Measurements from ENCODE around the gene IQUB.

The IQUB gene

GRCh38 chr7:123538189-123538714, 3.9 kb upstream of the IQUB start:
- ATAC-seq (ENCODE audit: insufficient read depth, low read depth) (no peak), DNase-seq (no peak)
- no peaks in the 10 kb centered on the region for H3K27me3 ChIP-seq (ENCODE audit: insufficient read depth, low read length, poor library complexity)
- no peaks in the 10 kb centered on the region for H3K79me2 ChIP-seq (ENCODE audit: insufficient read depth, low read length)
- TF ChIP-seq CTCF (IDR thresholded peaks at IDR 0.05; ENCODE audit: borderline replicate concordance, extremely low read depth, low read length, poor library complexity, severe bottlenecking) (no peak), EZH2 (IDR thresholded peaks at IDR 0.05; ENCODE audit: borderline replicate concordance, low read depth, low read length, severe bottlenecking) (no peak)
- no peak overlapping the region for H3K4me2 ChIP-seq (ENCODE audit: insufficient read depth, low read length)
- no peaks in the 10 kb centered on the region for H3K9me3 ChIP-seq (ENCODE audit: insufficient read depth, low read length, severe bottlenecking)
- no peak overlapping the region for H3K9ac ChIP-seq (ENCODE audit: low read depth, low read length)
- no peak overlapping the region for H2AFZ ChIP-seq (ENCODE audit: low read depth, low read length)
- no peak overlapping the region for H3K4me3 ChIP-seq (ENCODE audit: low read depth in 1 of 2, low read length in 2 of 2)
- H3K36me3 ChIP-seq (ENCODE audit: insufficient read depth, low read length), result peaks cover 2% of the 10 kb centered on the region; the same call in 1 of the 2 replicates
- no peak overlapping the region for H3K27ac ChIP-seq (ENCODE audit: low read length)
- H3K4me1 ChIP-seq (ENCODE audit: insufficient read depth, low read length), result peaks cover 17% of the 10 kb centered on the region
- H4K20me1 ChIP-seq (ENCODE audit: insufficient read depth, low read length), result no peaks in the 10 kb centered on the region

GRCh38 chr7:123537026-123537642, 2.7 kb upstream of the IQUB start:
- no peak for DNase-seq
- H3K27ac ChIP-seq (ENCODE audit: low read length), result no peak overlapping the region
- H3K27me3 ChIP-seq (ENCODE audit: insufficient read depth, low read length, poor library complexity), result no peaks in the 10 kb centered on the region

GRCh38 chr7:123535517-123535916, 1.1 kb upstream of the IQUB start:
- peak overlapping the region; percentile 56; the same call in 1 of the 2 replicates for H3K27ac ChIP-seq (ENCODE audit: low read length)
- peak overlapping the region; percentile 55 for H3K9ac ChIP-seq (ENCODE audit: low read depth, low read length)
- TF ChIP-seq EZH2 (IDR thresholded peaks at IDR 0.05; ENCODE audit: borderline replicate concordance, low read depth, low read length, severe bottlenecking) (no peak), CTCF (IDR thresholded peaks at IDR 0.05; ENCODE audit: borderline replicate concordance, extremely low read depth, low read length, poor library complexity, severe bottlenecking) (no peak)
- no peaks in the 10 kb centered on the region for H4K20me1 ChIP-seq (ENCODE audit: insufficient read depth, low read length)
- no peak for DNase-seq
- ATAC-seq (ENCODE audit: insufficient read depth, low read depth), result no peak
- H3K4me3 ChIP-seq (ENCODE audit: low read depth in 1 of 2, low read length in 2 of 2), result peak overlapping the region; percentile 33 to 70; a peak in 3 of 4 replicates
- peak overlapping the region; percentile 83 for H3K4me2 ChIP-seq (ENCODE audit: insufficient read depth, low read length)
- no peaks in the 10 kb centered on the region for H3K79me2 ChIP-seq (ENCODE audit: insufficient read depth, low read length)
- no peaks in the 10 kb centered on the region for H3K27me3 ChIP-seq (ENCODE audit: insufficient read depth, low read length, poor library complexity)
- 0 out of 2 replicates have a peak overlapping the region, but pooled peaks have one; percentile 81 for H2AFZ ChIP-seq (ENCODE audit: low read depth, low read length)
- H3K4me1 ChIP-seq (ENCODE audit: insufficient read depth, low read length), result peaks cover 17% of the 10 kb centered on the region
- no peaks in the 10 kb centered on the region for H3K36me3 ChIP-seq (ENCODE audit: insufficient read depth, low read length)
- no peaks in the 10 kb centered on the region for H3K9me3 ChIP-seq (ENCODE audit: insufficient read depth, low read length, severe bottlenecking)

More at GRCh38 chr7:123537026-123537642, 2.7 kb upstream of the IQUB start:
- no peak overlapping the region for H3K9ac ChIP-seq (ENCODE audit: low read depth, low read length)
- no peak for ATAC-seq (ENCODE audit: insufficient read depth, low read depth)
- H3K4me1 ChIP-seq (ENCODE audit: insufficient read depth, low read length), result peaks cover 17% of the 10 kb centered on the region
- no peaks in the 10 kb centered on the region for H3K9me3 ChIP-seq (ENCODE audit: insufficient read depth, low read length, severe bottlenecking)
- H3K79me2 ChIP-seq (ENCODE audit: insufficient read depth, low read length), result no peaks in the 10 kb centered on the region
- H2AFZ ChIP-seq (ENCODE audit: low read depth, low read length), result no peak overlapping the region
- H3K36me3 ChIP-seq (ENCODE audit: insufficient read depth, low read length), result no peaks in the 10 kb centered on the region; the same call in 1 of the 2 replicates
- no peaks in the 10 kb centered on the region for H4K20me1 ChIP-seq (ENCODE audit: insufficient read depth, low read length)
- peak; percentile 48 for TF ChIP-seq CTCF (IDR thresholded peaks at IDR 0.05; ENCODE audit: borderline replicate concordance, extremely low read depth, low read length, poor library complexity, severe bottlenecking)
- no peak for TF ChIP-seq EZH2 (IDR thresholded peaks at IDR 0.05; ENCODE audit: borderline replicate concordance, low read depth, low read length, severe bottlenecking)
- H3K4me3 ChIP-seq (ENCODE audit: low read depth in 1 of 2, low read length in 2 of 2), result no peak overlapping the region
- H3K4me2 ChIP-seq (ENCODE audit: insufficient read depth, low read length), result no peak overlapping the region
